ENCODE results near the gene SEMA7A. TPM values are rescaled to one million over a fixed set of nuclear protein-coding genes. Genes with fewer than 3 reads are reported as not detected.
"Not testable (repeated sequence)": the region's sequence is repeated elsewhere in the genome, so short reads cannot be mapped to it uniquely, and the experiment has no call there.

SEMA7A gene
- total RNA-seq, 2 experiments from 2014 or later: 48.8 to 51.4 TPM

- Mint-ChIP-seq H3K27me3 (peaks cover 28% of the 10 kb centered on the region), H3K4me1 (peaks cover 3% of the 10 kb centered on the region), H3K4me3 (no peak overlapping the region), H3K27ac (no peak overlapping the region), H3K36me3 (no peaks in the 10 kb centered on the region), H3K9me3 (no peaks in the 10 kb centered on the region)
- DNase-seq: no peak
These were observed 71.3 kb downstream of the SEMA7A start for GRCh38 chr15:74362482-74362881.

DNA sequence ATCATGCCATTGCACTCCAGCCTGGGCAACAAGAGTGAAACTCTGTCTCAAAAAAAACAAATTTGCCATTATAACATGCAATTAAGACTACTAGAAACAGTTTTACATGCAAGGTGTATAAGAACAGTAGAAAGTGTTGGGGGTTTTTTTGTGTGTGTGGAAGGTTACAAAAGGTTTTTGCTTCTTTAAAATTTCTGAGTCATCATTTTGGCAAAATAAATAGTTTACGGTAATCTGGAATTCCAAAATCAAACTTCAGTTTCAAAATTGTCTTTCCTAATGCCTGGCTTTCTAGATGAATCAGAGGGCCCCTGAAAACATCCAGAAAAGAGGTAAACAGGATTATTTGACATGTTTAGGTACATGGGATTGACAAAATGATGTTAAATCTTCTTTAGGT lies 72.9 kb downstream of the SEMA7A start:
- H3K4me1 Mint-ChIP-seq, DNase-seq, H3K36me3 Mint-ChIP-seq, H3K9me3 Mint-ChIP-seq, H3K27ac Mint-ChIP-seq, H3K4me3 Mint-ChIP-seq: not testable (repeated sequence)
- peaks cover 13% of the 10 kb centered on the region for H3K27me3 Mint-ChIP-seq

GRCh38 chr15:74359376-74359775 lies 74.4 kb downstream of the SEMA7A start:
- H3K27ac Mint-ChIP-seq, DNase-seq, H3K4me3 Mint-ChIP-seq, H3K4me1 Mint-ChIP-seq, H3K9me3 Mint-ChIP-seq, H3K36me3 Mint-ChIP-seq: not testable (repeated sequence)
- H3K27me3 Mint-ChIP-seq: peaks cover 12% of the 10 kb centered on the region

Other genes with a start within 250 kb of the SEMA7A start
- under 1 TPM; 0.25 to 0.28 TPM for gene STRA6, start 231.2 kb downstream of the SEMA7A start, total RNA-seq
- gene CCDC33, start 197.6 kb downstream of the SEMA7A start, total RNA-seq: under 1 TPM in 1 of 2 experiments, not detected in 1; 0.20 TPM
- gene CYP11A1, start 66.3 kb downstream of the SEMA7A start, total RNA-seq: under 1 TPM; 0.30 to 0.31 TPM
- 10 to 100 TPM; 56.6 to 56.8 TPM for gene UBL7, start 27.2 kb upstream of the SEMA7A start, total RNA-seq
- gene ARID3B, start 107.3 kb upstream of the SEMA7A start, total RNA-seq: 10 to 100 TPM; 23.4 to 23.5 TPM
- 100 to 1,000 TPM; 102 to 103 TPM for gene CLK3, start 181.9 kb upstream of the SEMA7A start, total RNA-seq